Stimulated activated CD8-positive, alpha-beta memory T cell treated with anti-CD3 and anti-CD28 coated beads, Interleukin-15, amount 100 ng/mL, for 48 hours (primary cell): Measurements from ENCODE around the gene AGPAT3.

Experiments
- DNase-seq, 2 donors: peaks; one replicate each; pipeline ENCODE4 v3.0.0-alpha.2; 2020; ENCODE audit warnings: low read depth in 2 of 2

Gene AGPAT3

GRCh38 chr21:43975469-43976098, 110.6 kb downstream of the AGPAT3 start:
- peak; percentile 49 to 69 for DNase-seq

- no peak for DNase-seq
Measured at GRCh38 chr21:43976661-43977060, 111.6 kb downstream of the AGPAT3 start.

DNA sequence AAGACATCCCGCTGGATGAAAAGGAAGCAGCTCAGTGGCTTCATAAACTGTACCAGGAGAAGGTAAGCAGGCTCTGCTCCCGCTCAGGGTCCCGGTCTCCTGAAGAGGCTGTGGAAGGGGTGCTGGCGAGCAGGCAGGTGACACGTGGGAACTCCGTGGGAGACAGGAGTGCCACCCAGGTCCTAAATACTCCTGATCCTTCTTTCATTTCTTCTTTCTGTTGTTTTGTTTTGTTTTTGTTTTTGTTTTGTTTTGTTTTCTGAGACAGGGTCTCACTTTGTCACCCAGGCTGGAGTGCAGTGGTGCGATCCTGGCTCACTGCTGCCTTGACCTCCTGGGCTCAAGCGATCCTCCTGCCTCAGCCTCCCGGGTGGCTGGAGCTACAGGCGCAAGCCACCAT, 113.0 kb downstream of the AGPAT3 start:
- no peak for DNase-seq

DNA sequence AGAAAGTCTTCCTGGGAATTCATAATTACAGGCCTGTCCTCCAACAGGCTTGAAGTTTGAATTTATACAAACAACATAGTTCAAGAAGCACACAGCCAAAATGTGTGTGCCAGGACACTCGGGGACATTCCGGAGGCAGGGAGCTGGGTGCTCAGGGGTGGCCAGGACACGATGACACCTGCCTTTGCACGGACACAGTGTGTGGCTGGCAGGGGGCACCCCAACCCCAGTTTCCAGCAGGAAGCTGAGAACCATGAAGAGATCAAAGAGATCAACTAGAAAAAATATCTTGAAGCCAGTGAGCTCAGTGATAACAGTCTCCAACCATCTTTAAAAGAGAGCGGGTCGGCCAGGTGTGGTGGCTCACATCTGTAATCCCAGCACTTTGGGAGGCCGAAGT, 114.6 kb downstream of the AGPAT3 start:
- DNase-seq, result no peak

DNA sequence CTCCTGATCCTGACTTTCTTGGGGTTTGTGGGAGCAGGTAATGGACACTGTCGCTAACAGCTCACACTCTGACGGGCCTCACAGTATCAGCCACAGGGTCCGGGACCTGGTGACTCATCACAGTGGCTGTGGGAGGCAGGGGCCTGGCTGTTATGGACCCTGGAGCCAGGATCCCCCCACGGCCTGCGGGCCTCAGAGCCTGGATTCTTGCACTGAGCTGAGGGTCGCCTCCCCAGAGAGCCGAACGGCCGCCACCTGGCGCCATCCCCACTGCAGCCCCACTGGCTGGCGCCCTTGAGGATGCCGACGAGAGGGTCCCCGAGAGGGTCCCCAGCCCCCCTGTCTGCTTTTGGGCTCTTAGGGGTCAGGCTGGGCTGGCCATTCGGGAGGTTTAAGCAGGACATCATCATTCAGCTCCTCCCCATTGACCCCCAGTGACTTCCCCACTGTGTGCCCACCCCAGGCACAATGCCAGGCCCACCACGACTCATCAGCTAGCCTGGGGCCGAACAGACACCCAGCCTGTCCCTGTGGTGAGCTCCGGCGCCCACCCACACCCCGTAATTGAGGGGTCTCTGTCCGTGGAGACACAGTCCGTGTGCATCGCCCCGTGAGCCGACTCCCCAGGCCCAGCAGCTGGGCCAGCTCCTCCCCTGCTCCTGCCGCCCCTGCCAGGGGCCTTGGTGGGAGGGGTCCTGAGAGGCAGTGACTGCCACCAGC, 116.3 kb downstream of the AGPAT3 start:
- no peak for DNase-seq

GRCh38 chr21:43981871-43982210, 116.8 kb downstream of the AGPAT3 start:
- DNase-seq, result no peak

DNA sequence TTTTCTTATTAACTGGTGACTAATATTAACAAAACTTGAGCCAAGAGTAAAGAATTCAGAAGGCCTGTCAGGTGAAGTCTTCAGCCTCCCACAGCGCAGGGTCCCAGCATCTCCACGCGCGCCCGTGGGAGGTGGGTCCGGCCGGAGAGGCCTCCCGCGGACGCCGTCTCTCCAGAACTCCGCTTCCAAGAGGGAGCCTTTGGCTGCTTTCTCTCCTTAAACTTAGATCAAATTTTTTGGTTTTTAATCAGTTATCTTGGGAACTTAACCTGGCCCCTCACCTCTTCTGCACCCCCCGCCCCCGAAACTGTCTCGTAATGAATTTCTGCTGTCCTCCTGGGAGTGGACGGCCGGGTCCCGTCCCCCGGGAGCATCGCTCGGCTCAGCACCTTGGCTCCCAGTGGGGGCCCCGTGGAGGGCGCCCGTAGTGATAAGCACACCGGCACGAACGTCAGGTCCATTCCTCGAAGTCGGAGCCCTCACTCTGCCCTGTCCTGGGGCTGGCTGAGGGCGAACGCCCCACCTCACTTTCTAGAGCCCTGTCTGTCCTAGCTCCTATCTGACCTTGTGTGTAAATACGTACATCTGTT, 117.6 kb downstream of the AGPAT3 start:
- no peak for DNase-seq

DNA sequence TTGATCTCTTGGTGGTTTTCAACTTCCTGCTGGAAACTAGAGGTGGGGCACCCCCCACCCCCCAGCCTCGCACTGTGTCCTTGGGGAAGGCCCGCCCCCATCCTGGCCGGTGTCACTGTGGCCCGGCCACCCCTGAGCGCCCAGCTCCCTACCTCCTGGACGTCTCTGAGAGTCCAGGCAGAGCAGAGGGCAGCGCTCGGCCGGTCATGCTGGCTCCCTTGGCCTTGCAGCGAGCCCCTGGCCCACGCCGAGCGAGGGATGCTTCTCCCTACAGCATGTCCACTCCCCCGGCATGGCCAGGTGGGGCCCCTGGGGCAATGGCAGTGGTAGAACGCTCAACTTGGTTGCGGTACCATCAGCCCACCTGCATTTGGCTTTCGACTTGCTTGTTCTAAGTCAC, 118.4 kb downstream of the AGPAT3 start:
- DNase-seq, result no peak

DNA sequence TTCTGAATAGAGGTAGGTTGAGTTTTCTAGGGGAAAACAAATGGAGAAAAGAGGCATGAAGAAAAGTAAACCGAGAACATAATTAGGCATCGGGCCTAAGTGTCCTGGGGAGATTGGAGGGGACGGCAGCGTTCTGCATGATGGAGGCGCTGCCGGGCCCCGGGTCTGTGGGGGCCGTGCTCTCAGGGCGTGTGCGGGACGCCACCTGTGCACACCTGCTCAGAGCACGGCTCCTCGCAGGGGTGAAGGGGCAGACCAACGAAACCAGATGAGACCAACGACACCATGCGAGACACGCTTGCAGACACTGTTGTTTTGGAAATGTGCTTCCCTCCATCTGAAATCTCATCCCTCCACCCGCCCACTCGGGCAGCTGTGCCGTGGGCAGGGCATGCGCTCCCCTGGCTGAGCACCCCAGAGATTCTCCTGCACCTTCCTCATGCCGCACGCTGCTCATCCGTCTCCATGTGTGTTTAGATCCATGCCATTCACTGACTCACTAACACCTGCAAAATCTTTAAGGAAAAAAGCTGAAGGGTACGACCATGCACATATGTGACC, 118.9 kb downstream of the AGPAT3 start:
- DNase-seq, result no peak

- DNase-seq, result no peak
Measured at GRCh38 chr21:43984905-43985689, 120.1 kb downstream of the AGPAT3 start.

- no peak for DNase-seq
Measured at GRCh38 chr21:43985690-43986251, 120.7 kb downstream of the AGPAT3 start.

GRCh38 chr21:43986544-43987451, 121.8 kb downstream of the AGPAT3 start:
- DNase-seq, result no peak

- no peak for DNase-seq
Measured at GRCh38 chr21:43987509-43987908, 122.5 kb downstream of the AGPAT3 start.

GRCh38 chr21:43988016-43988415, 123.0 kb downstream of the AGPAT3 start:
- no peak for DNase-seq

DNA sequence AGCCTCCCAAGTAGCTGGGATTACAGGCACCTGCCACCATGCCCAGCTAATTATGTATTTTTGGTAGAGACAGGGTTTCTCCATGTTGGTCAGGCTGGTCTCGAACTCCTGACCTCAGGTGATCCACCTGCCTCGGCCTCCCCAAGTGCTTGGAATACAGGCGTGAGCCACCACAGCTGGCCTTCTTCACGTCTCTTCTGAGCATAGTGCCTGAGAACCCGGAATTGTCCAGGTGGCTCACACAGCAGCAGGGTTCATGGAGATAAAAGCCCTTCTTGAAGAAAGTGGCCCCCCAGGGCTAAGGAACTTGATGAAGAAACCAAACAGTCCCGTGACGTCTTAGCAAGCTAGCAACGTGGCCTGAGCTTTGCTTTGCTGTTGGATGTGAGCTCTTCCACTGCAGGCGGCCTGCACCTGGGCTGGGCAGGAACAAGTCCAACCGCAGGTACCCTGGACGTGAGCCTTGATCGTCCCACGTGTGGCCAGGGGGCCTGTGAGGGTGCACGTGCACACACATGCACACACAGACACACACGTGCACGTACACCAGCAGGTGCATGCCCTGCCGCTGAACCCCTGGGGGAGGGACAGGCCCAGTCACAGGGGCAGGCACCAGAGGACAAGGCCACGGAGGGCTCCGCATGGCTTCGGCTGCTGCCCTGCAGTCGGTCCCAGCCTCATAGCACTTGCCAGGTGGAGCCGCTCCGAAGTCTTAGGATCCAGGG, 123.6 kb downstream of the AGPAT3 start:
- DNase-seq, result no peak

GRCh38 chr21:43989401-43989800, 124.4 kb downstream of the AGPAT3 start:
- no peak for DNase-seq

DNA sequence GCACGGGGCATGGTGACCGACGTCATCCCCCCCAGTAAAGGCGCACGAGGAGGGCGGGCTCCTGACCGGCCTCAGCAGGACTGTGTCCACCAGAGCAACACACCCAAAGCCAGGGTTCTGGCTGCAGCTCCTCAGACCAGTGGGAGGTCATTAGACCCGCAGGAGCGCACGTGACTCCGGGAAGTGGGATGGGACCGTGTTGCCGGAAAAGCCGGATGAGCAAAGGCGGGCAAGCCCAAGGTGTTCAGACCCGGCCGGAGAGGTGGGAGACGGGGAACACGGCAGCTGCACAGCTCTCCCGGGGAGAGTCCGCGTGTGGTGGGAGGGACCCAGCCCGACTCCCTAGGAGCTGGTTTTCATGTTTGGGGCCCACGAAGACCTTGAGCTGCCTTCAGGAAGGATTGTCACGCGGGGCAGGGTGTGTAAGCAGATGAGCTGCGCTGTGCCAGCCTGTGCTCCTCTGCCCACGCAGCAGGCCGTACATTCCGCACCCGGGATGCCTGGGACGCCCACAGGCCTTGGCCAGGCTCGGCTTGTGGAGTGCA, 126.5 kb downstream of the AGPAT3 start:
- DNase-seq, result no peak

DNA sequence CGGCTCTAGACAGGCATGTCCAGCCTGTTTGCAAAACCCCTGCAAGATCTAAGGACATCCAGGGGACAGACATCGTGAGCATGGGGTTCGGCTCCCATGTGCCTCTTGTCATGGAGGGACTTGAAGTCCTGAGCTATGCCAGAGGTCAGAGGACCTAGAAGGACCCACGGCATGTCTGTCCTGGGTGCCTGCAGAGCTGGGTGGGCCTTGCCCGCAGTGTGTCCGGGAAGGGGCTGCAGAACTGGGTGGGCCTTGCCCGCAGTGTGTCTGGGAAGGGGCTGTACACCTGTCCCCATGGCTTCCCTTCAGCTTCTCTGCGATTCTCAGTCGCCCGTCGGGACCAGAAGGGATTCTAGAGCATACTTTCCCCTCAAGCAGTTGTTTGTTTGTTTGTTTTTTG, 127.1 kb downstream of the AGPAT3 start:
- no peak for DNase-seq

GRCh38 chr21:43993420-43993934, 128.5 kb downstream of the AGPAT3 start:
- DNase-seq, result no peak

DNA sequence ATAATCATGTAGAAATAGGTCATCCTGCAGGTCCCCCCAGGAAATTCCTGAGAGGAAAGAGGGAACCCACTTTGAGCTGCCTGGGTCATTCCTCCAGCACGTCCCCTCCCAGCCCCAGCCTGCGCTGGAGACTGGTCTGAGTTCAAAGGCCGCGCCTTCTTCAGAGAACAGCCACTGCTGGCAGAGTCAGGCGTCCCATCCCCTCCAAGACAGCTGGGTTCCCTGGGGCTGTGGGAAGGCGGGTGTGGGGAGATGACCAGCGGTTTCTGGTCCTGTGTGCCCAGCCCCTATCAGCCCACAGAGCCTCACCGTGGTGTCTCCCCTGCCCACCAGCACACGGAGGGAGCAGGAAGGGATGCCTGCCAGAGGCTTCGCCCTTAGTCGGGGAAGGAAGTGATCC, 129.1 kb downstream of the AGPAT3 start:
- DNase-seq, result no peak
